GM19395 (cell line): Measurements from ENCODE around the gene PLRG1.

Experiments used
- ATAC-seq: cut with Tn5 transposase; IDR thresholded peaks from one replicate; pipeline ENCODE4 v1.9.1; 2021; ENCODE audit warnings: mild to moderate bottlenecking, moderate library complexity; ENCODE audit not compliant: unreplicated experiment

The PLRG1 gene

DNA sequence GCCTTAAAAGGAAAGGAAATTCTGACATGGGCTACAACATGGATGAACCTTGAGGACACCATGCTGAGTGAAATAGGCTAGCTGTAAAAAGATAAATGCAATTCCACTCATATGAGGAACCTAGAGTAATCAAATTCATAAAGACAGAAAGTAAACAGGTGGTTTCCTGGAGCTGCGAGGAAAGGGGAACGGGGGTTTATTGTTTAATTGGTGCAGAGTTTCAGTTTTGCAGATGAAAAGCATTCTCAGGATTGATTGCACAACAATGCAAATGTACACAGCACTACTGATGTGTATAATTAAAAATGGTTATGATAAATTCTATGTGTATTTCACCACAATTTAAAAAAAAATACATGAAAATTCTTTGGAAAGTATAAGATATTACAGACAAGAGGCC is 24.0 kb downstream of the PLRG1 start:
- ATAC-seq = peak; percentile 68

DNA sequence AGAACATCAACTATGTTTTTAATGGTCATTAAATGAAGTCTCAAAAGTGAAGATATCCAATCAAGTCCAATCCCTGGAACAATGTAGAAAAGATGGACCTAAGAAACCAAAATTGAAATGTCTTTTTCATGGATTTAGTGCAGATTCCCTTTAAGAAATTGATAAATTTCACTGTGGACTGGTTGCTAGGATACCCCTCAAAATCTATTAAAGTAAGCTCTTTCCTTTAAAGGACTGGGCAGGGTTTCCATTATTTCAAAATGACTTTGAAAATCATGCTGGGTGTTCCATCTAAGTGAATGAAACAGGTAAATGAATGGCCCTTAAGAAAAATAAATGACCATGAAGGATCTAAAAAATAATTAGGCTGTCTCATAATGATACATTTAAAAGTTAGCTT is 28.6 kb downstream of the PLRG1 start:
- ATAC-seq = no peak

DNA sequence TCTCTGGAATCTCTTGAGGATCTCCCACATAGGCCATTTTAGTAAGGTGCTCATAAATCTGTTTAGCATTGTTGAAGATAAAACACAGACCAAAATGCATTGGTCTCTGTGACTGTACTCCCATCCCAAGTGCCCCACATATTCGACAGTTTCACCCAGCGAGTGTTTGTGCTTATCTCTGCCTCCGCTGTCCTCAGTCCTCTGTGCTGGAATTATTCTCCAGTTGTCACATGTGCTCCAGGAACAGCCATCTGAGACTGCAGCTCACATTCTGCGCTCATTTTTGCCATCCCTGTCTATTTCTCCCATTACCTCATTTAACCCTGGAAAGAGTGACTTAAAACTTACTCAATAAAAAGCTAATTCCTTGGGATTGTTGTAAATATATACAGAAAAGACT is 31.0 kb downstream of the PLRG1 start:
- ATAC-seq = no peak

DNA sequence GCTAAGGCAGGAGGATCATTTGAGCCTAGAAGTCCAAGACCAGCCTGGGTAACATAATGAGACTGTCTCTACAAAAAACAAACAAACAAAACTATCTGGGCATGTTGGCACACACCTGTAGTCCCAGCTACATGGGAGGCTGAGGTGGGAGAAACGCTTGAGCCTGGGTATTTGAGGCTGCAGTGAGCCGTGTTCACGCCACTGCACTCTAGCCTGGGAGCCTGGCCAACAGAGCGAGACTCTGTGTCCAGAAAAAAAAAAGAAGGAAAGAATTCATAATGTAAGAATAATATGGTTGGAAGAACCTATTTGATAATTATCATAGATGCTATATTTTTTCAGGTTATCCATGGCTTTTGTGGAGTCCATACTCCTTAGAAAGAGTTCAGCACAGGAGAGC is 32.6 kb downstream of the PLRG1 start:
- ATAC-seq = no peak

DNA sequence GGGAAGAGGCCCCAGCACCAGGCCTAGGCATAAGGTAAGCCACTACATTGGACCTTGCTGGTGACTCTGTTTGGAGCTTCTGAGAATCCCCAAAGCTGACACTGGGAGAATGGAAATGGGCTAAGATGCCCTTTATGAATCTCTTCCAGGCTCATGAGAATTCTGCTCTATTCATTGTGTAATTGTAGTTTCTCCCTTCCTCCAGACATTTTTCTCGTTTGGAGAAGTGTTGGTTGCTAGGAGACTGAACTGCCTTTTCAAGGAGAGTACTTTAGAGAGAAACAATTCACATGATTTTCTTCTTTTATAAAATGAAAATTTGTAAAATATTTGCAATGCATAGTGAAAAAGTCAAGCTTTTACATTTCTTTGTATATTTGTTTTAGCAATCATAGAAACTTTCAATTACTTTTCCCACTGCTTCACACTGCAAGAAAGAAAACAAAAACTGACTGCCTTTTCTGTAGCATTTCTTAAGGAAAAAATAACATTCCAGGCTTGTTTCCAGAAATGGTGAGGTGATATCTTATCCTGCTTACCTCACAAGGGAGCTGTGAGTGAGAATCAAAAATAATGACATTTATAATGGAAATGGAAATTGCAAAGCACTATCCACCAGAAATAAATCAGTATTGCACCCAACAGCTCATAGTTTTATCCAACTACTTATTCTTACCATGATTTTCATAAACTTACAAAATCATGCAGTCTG is 33.7 kb downstream of the PLRG1 start:
- ATAC-seq = no peak

DNA sequence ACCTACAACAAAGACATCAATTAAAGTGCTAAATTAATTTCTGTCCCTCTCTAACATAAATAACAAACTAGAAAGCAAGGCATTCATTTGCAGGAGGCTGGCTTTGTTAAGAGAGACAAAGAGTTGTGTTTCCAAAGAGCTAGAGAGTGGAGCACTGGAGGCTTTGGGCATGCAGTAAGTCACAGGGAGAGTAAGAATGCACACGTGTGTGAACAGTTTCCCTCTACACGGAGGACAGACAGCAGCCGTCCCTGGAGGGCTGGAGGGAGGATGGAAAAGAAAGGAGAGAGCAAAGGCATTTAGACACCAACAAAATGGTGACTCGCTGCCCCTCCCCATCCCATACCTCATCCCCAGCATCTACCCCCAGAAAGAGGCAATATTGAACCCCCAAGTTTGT is 38.2 kb downstream of the PLRG1 start:
- no peak for ATAC-seq

DNA sequence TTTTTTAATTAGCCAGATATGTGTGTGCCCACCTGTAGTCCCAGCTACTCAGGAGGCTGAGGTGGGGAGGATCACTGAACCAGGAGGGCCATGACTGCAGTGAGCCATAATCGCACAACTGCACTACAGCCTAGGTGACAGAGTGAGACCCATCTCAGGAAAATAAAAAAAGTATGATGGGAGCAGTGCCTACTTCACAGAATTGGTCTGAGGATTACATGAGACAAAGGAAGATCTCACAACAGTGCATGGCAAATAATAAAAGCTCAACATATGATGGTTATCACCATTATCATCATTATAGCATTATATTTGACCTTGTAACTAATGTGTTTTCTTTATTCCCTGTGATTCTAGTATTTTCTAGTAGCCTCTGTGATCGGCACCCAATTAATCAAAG is 38.7 kb downstream of the PLRG1 start:
- no peak for ATAC-seq

DNA sequence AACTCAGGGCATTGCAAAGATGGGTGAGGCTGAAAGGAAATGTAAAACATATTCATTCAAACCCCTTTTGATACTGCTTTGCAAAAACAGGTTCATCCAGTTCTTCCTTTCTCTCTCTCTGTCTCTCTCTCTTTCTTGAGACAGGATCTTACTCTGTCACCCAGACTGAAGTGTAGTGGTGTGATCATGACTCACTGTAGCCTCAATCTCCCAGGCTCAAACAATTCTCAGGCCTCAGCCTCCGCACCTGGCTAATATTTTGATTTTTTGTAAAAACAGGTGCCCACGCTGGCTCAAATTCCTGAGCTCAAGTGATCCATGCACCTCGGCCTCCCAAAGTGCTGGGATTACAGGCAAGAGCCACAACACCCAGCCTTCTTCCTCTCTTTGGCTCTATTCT is 43.0 kb downstream of the PLRG1 start:
- ATAC-seq = no peak

DNA sequence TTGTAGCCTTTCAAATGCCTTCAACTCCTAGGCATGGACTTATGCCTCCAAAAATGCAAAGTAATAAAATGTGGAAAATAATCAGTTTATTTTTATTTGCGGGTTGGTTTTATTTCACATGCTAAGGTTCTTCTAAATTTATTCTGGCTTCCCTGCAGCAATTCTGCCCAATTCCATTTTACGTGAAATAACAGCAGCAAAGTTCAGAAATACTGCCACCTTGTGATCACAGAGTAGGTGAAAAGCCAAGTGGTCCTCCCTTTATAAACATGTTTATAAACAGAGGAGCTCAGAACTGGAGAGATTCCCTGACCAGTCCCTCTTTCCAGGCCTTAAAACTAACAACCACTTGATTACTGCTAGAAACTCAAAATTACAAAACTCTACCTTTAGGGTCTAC is 43.9 kb downstream of the PLRG1 start:
- peak; percentile 72 for ATAC-seq

DNA sequence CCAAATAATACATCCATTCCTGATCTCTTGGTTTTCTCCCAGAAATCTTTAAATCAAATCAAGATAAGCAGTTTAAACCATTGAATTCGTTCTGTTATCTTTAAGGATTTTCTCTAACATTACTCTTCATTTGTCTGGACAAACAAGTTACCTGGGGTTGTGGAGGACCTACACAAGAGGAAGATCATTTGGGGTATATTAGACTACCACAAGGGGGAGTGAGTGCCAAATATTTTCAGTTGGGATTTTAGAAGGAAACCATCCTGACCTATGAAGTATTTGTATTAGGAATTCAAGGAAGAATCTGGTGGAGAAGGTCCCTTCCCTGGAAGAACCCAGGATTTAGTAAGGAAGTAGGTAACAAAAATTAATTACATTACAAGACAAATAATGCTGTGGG is 46.6 kb downstream of the PLRG1 start:
- peak; percentile 50 for ATAC-seq

DNA sequence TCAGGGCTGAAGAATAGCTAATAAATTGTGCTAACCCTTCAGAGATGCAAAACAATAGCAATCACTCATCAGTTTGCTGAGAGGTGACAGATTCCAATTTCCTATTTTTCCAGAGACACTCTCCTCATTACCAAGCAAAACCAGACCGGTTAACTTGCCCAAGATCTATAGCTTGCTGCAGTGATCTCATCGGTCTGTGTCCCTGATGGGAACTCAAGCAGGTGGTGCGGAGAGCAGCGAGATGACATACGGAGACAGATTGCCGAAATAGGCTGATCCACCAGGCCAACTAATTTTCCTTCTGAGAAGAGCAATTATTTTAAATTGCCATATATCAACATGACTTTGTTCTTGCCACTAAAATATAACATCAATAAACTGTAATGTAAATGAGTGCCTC is 48.1 kb downstream of the PLRG1 start:
- ATAC-seq = no peak

DNA sequence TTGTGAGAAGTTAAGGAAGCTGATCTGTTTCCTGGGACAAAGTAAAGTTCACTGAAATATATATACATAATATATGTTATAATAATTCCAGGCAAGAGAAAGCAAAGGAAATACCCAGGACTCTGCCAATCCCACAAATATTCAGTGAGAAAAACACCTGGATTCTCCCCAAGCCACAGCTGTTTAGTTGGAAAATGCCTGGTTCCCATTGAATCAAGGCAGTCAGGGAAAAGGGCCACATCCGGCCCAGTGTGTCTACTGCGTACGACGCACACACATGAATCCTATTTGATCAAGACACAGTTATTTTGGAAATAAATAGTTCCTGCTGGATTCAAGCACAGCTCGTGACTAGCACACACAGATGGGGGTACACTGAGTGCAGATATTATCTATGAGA is 52.3 kb downstream of the PLRG1 start:
- no peak for ATAC-seq

DNA sequence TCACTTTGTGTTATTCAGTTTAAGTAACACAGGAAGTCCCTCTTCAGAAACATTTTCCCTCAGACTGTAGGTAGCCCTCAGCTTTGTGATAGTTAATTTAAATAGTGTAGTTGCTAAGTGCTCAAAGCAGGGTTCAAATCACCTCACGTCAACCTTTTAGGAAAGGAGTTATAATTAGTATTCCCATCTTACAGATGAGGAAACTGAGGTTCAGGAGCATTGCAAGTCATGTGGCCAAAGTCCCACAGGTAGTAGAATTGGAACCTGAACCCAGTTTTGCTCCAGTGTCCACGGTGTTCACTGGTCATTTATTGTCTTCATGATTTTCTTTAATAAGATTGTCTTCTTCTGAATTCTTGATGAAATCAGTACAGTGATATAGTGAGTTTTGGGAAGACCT is 54.3 kb downstream of the PLRG1 start:
- ATAC-seq = no peak

DNA sequence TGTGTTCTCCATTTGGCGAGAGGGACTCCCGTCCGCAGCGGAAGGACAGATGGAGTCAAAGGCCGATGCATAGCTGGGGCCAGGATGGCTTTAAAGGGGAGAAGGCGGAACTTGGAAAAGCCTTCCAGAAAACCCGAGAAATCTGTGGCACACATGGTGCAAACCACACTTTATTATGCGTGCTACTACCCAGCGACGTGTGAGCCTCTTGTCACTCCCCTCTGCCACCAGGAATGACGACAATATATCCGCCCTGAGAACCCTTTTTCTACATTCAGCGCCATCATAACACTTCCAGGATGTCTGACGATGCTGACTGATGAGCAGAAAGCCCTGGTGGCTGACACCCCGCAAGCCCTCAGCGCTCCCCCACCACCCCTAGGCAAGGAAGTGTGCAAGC is 57.9 kb downstream of the PLRG1 start:
- ATAC-seq = no peak

DNA sequence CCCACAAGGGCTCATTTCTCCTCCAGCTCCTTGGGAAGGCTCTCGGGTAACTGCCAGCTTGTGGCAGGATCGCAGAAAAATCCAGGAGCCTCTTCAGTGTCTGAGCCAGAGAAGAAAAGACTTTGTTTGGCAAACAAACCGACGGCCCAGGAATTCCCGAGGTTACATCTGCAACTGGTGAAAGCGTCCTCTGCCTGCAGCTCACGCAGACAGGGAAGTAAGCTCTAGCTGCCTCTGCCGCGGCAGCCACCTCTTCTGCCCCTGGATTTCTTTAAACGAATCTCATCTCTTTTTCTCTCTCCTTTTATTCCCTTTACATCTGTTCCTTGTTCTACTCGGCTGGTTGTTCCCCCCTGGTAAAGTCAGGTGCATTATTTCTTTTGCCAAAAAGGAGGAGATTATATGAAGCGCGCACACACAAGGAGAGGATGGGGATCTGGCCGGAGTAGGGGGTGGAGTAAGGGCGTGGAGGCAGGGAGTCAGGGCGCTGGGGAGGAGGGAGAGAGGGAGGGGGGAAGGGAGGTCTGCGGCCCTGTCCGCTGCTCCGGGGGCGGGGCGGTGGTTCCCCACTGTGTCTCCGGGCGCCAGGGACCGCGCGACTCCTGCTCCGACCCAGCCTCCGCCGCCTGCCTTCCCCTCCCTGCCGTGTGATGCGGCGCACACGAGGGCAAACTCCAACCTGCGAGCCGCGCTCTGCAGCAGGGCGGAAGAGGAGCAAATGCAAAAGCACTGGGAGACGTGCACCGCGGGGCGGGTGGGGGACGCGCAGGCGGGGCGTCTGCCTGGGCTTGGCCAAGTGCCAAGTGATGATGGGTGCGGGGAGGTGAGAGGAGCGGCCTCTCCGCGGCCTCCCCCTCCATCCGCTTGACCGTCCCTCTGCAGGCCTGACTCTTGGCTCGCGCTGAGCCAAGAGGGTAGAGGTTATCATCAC is 58.6 kb downstream of the PLRG1 start, which contains the start of gene DCHS2:
Gene DCHS2 (minus strand): TSS at position 459 of the 931 bp plus-strand sequence. CDS start 444 bp downstream, at position 15.
- ATAC-seq = peak; percentile 66

DNA sequence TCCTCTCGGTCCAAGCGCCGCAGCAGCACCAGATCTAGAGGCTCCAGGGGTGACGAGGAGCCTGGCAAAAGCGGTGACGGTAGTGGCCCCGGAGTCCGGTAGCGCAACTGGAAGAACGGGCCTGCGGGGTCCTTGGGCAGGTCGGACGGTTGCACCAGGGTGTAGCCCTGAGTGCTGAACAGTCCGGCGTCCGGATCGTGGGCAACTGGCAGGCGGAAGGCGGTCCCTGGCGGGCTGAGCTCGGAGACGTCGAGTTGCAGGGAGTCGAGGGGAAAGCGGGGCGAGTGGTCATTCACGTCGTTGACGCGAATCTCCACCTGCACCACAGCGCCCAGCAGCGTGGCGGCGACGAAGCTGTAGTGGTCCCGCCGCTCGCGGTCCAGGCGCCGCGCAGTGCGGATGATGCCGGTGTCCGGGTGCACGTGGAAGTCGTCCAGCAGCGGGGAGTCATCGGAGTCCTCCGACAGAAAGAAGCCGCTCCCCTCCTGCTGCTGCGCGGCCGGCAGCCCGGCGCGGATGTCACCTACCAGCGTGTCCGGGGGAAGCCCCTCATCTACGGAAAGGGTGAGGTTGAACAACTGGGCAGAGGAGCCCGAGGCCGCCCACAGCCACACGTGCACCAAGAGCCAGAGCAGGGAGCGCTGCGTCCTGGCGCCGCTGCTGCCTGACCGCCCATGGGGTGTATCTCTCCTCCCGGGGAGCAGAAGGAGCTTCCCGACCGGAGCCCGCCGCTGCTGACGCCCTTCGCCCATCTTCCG is 59.4 kb downstream of the PLRG1 start:
- ATAC-seq = peak; percentile 53

DNA sequence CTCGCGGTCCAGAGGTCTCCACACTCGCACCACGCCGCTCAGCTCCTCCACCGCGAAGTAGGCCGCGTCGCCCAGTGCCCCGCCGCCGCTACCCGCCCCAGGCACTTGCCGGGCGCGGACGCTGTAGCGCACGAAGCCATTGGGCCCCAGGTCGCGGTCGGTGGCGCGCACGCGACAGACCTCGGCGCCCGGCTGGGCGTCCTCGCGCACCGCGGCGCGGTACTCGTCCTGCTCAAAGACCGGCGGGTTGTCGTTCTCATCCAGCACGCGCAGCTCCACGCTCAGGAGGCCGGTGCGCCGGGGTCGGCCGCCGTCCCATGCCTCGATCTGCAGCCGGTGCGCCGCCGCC is 60.0 kb downstream of the PLRG1 start:
- ATAC-seq = no peak

DNA sequence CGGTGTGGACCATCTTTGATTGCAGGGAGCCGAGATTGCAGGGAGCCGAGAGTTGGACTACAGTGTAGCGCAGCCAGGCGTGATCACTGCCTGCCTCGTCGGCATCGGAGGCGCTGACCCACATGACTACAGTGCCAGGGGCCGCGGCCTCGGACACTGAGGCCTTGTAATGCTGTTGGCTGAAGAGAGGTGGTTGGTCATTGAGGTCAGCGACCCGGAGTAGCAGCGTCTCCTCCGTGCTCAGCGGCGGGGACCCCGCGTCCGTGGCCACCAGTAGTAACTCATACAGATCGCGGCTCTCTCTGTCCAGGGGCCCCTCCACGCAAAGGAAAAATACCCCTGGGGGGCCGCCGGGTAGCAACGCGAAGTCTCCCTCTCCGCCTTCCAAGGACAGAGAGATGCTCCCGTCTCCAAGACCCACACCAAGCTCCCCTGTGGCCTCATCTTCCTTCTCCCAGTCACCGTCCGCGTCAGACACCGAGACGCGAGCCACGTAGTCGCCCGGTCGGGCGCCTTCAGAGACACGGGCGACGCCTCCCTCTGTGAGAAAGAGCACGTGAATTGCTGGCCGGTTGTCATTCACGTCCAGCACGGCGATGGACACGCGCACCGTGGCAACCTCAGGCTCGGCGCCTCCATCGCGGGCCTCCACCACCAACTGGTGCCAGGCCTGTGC is 60.5 kb downstream of the PLRG1 start:
- no peak for ATAC-seq

DNA sequence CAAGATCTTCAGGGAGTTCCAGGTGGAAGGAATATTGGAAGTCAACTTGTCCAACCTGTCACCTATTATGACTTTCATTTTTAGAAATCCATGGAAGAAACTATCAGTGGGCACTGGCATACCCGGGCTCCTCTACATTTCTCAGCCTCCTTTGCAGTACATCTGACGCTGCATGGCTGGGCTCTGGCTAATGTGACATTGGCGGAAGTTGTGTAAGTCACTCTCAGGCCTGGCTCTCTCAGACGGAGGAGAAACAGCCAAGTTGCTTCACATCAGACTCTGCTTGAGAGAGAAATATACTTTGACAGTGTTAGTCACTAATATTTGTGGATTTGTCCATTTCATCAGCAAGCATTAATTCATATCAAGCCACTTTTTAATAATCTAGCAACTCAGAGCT is 63.1 kb downstream of the PLRG1 start:
- ATAC-seq = no peak

DNA sequence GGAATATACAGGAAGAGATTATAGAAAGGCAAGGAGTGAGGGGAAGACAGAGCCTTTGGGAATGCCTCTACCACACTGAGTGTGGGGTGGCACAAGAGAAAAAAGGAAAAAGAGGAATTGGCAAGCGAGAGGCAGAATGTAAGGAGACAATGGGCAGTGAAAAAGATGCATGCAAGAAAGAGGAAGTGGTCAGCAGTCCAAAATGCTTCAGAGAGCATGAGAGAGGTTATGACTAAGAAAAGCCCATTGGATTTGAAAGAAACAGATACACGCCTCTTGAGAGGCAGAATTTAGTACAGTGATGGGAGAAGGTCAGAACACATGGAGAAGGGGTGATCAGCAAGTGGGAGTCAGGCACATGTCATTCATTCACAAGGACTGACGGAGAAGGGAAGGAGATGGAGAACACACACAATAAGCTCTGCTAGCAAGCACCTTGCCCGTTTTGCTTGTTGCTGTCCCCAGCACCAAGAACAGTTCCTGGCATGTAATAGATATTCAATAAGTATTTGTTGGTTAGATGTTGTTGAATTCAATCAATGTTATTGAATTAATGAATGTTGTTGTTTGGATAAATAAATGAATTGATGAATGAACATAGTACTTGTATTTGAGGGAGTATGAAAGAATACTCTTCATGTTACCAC is 65.0 kb downstream of the PLRG1 start:
- peak; percentile 99 for ATAC-seq
